HG03558 (cell line): ENCODE data around the gene CDH22.

ENCODE experiments used
- ATAC-seq: cut with Tn5 transposase; IDR thresholded peaks from one replicate; pipeline ENCODE4 v1.9.1; 2021; ENCODE audit warnings: moderate number of reproducible peaks; ENCODE audit not compliant: unreplicated experiment; ENCODE audit errors: extremely low read depth

Gene CDH22

GRCh38 chr20:46251211-46251673 lies 57.1 kb downstream of the CDH22 start:
- ATAC-seq: no peak

DNA sequence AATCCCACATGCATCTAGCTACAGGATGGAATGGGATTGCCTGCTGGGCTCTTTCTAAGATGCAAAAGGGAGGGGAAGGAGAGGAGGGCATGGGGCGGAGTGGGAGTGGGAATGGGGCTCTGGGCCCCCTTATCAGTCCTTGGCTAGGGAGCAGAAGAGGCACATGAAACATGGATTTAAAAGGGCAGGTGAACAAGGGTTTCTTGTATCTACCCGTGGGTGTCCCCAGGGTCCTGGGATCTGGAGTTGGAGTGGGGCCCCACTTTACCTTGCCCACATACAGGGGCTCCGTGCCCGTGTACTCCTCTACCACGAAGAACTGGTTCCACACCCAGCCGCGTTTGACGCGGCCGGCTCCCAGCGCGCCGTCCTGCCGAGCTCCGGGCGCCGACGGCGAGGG lies 57.5 kb downstream of the CDH22 start:
- no peak for ATAC-seq

GRCh38 chr20:46249671-46250070 lies 58.6 kb downstream of the CDH22 start:
- no peak for ATAC-seq

DNA sequence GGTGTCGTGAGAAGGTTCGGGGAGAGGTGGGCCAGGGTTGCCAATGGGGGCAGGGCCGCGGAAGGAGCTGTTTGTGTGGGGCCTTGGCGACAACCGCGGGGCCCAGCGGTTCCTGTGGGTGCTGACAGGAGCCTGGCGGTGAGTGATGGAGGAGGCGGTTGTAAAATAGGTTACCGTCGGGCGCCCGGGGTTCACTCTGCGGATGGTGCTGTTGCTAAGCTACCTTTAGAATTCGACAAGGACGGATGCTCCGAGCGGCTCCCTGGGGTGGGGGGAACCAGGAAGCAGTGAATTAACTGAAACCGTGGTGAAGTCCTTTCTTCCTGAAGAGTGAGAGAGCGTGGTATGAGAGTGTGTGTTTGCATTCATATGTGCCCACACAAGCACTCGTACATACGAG lies 61.7 kb downstream of the CDH22 start:
- ATAC-seq: no peak

DNA sequence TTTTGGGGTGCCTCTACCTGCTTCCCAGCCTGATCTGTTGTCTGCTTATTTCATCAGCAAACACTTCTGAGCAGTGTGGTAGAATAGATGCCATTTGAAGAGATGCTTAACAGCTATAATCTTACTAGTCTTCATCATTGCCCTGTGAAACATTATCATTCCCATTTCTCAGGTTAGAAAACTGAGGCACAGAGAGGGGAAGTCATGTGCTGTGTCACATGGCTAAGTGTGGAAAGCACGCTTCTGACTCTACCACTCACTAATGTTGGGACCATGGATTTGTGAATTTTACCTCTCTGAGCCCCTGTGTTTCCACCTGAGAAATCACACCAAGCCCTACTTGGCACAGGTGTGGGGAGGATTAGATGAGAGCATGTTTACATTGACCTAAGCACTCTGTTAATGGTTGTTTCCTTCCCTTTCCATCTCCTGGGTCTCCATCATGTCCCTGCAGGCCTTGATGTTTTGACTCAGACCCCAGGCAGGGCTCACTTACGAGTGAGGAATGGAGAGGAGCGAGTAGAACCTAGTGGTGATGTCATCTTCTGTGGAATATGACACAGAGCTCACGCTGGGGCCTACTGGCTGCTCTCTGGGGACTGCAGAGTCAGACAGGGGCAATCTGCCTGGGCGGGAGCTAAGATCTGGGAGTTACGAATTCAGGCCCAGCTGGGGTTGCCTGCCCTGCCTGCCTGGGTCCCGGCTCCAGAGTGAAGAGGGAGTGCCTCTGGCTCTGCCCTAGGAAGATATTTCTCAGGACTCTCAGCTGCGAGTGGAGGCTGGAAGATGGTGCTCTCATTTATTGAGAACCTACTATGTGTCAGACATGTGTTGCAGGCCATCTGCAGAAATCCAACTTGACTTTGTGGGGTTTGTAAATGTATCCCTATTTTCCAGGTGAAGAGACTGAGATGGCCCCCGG lies 64.3 kb downstream of the CDH22 start:
- no peak for ATAC-seq

DNA sequence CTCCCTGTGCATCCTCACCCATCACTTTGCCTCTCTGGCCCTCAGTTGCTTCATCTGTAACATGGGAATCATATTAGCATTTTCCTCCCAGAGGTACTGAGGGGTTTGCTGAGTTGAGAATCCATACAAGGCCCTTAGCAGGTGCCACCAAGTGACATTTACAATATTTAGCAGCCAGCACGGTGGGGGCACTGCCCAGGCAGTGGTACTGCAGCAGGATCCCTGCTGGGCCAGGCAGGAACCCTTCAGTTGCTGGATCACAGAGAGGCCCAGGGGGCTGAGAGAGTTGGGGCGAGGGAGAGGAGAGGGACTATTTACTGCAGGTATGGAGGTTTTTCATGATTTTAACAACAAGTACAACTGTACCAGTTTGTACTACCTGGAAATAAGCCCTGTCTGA lies 65.9 kb downstream of the CDH22 start:
- no peak for ATAC-seq

GRCh38 chr20:46240881-46241280 lies 67.4 kb downstream of the CDH22 start:
- no peak for ATAC-seq

- no peak for ATAC-seq
Observed at GRCh38 chr20:46240065-46240464, 68.2 kb downstream of the CDH22 start.

GRCh38 chr20:46237736-46238135 lies 70.6 kb downstream of the CDH22 start:
- ATAC-seq: no peak

GRCh38 chr20:46237227-46237626 lies 71.1 kb downstream of the CDH22 start:
- ATAC-seq: no peak

GRCh38 chr20:46235077-46235476 lies 73.2 kb downstream of the CDH22 start:
- ATAC-seq: no peak

GRCh38 chr20:46233701-46234100 lies 74.6 kb downstream of the CDH22 start:
- ATAC-seq: no peak

DNA sequence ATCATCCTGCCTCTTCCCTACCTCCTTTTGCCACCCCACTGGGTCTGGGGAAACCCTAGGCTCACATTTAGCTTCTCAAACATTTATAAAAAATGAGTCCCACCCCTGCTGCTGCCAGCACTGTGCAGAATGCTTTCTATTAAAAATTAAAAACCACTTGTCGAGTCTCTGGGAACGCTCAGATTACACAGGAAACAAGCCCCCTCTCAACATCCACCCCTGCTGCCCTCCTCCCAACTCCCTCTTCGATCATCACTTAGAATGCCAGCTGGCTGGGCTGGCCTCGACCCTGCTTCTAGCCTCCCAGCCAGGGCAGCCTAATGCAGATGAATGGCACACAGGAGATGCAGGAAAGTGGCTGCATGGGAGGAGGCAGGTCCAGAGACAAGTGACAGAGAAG lies 75.8 kb downstream of the CDH22 start:
- no peak for ATAC-seq

DNA sequence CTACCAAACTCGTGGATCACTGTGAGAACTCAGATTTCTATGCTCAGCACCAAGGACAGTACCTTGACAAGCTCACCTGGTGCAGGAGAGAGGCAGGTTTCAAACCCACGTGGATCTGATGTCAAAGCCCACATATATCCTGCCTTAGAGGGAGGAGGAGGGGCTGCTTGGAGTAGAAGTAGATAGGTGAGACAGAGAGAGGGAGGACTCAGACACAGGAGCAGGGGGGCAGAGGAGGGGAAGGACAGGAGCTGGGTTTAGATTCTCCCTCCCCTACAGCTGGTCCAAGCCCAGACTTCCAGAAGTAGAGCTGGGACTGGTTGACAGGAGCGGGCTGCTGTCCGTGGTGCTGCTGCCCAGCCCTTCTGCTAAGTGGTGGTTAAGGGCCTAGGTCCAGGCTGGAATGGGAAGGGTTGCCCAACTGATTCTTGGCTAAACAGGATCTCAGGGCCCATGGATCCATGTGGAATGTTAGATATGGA lies 77.5 kb downstream of the CDH22 start:
- no peak for ATAC-seq

DNA sequence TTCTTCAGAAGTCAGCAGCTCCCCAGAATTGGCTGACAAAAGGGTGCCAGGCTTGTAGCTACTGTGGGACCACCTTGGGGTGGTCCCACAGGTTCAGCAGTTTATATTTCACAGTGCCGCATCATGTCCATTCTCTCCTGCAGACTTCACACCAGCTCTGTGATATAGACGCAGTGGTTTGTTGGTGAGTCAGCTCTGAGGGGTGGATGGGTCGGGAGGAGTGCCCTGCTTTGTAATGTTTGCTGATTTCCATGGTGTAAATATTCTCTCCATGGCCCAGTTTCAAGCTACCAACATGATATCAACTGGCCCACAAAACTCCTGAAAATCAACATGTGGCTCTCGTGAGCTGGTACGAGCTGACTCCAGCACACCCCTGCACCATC lies 78.2 kb downstream of the CDH22 start:
- no peak for ATAC-seq

DNA sequence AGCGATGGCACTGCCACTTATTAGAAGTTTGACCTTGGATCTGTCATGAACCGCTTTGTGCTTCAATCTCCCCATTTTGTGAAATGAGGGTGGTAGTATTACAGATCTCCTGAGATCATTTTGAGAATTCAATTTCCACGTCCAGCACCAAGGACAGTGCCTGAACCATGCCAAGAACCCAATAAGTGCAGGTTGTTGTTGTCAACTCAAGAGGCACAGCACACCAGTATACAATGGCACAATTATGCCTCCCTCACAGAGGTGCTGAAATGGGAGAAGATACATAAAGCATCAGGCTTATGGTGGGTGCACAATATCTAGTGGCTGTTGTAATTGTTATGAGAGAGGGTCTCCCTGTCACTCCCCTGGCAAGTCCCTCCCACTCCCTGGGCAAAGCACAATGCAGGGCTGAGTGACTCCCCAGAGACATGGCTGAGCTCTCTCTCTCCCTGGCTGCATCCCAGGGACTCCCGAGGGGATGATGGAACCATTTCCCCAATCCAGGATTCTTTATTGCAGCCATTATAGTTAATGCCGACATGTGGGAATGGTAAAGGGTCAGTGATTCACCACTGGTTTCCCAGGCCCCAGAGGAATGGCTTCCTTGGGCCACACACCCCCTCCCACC lies 78.7 kb downstream of the CDH22 start:
- ATAC-seq: no peak

- no peak for ATAC-seq
Observed at GRCh38 chr20:46228670-46229069, 79.6 kb downstream of the CDH22 start.

GRCh38 chr20:46227272-46227767 lies 81.0 kb downstream of the CDH22 start:
- no peak for ATAC-seq

DNA sequence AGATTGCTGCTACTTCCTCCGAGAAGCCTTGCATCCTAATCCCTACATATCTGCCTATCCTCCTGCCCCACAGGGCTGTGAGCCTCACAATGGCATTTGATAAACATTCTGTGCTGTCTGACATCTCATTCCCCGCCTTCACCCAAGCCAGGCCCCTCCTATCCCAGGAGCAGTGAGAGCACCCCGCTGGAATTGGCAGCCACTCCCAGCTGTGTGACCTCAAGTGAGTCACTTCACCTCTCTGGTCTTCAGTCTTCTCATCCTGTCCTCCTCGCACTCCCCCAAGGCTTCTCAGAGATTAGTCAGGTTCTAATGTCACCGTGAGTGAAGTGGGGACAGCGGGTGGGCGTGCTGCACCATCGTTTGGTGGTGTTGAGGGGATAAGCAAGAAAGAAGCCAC lies 81.7 kb downstream of the CDH22 start:
- no peak for ATAC-seq

DNA sequence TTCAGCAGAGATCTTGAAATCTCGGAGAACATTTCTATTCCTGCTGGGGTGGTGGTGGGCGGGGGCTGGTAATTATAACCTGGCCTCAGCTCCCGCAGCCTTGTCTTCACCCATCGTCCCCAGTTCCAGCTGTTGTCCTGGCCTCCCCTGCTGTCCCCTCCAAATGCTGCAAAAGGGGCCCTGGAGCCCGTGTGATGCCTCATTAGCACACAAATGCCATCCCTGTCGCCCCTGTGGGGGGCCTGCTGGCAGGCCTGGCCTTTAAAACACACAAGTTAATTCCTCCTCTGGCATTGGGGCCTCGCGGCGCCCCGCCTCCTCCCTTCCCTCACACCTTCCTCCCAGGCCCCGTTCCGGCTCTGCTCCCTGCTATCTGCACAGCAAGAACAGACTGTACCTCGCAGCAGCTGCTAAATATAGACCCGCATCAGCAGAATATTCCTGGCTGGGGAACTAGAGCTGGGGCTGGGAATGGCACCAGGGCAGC lies 85.7 kb downstream of the CDH22 start:
- ATAC-seq: no peak

- ATAC-seq: no peak
Observed at GRCh38 chr20:46221256-46221833, 87.0 kb downstream of the CDH22 start.
